K562 (cell line): ENCODE results near the gene BCL11A. TPM values are rescaled to one million over a fixed set of nuclear protein-coding genes. Genes with fewer than 3 reads are reported as not detected.

Source experiments
- ATAC-seq: fragments of 200-7000 bp; cut with Tn5 transposase; 3 replicates; pipeline ENCODE4 v1.9.1; 2020; ENCODE audit warnings: moderate library complexity
- BruUV-seq: library from RNA; stranded (reverse); fragments of 400-500 nt; replicated peaks from 2 replicates; lab custom pipeline; 2021; lab: Mats Ljungman, UMichigan
- CTCF ChIA-PET: fragments of 300-600 bp; formaldehyde crosslinking; extraction: SDS; loops from one replicate; lab custom pipeline; 2021; ENCODE audit warnings: low intra/inter-chr PET ratio; lab: Yijun Ruan, JAX
- POLR2A ChIA-PET: fragments of 300-600, 350-650 bp; sonication (Branson Sonifier 250); formaldehyde crosslinking; extraction: SDS; loops from one replicate; lab custom pipeline; 2021; ENCODE audit warnings: antibody characterized with exemption, inconsistent platforms; lab: Yijun Ruan, JAX
- DNase-seq, 4 experiments: peaks; one replicate each; pipeline versions ENCODE4 v3.0.0 to v3.0.0-alpha.2; 2011 to 2018; ENCODE audit warnings: low spot score in 3 of 4, mixed read lengths in 3 of 4; ENCODE audit errors: extremely low read depth in 1 of 4
- FAIRE-seq: peaks from 2 replicates; lab custom pipeline; 2011; peaks lifted over from hg19 to GRCh38; lab: Jason Lieb, UNC
- H2AFZ ChIP-seq: 2 replicates; pipeline ENCODE4 v1.6.0; 2011; ENCODE audit warnings: low read depth, low read length, control low read depth, inconsistent platforms
- H3K27ac ChIP-seq: fragments of 200-600 bp; 3 replicates; pipeline ENCODE4 v1.8.0; 2011; ENCODE audit warnings: low read depth, mild to moderate bottlenecking, control low read depth, inconsistent platforms, low read length, moderate library complexity, mixed read lengths; ENCODE audit errors: extremely low read depth
- H3K27me3 ChIP-seq, 2 experiments: fragments of 300-600 bp in 1 of 2; 2 replicates in 1 of 2; 3 replicates in 1 of 2; pipeline versions ENCODE4 v1.6.0 to v1.8.0; 2011; ENCODE audit warnings: inconsistent platforms in 2 of 2, low read length in 2 of 2, mild to moderate bottlenecking in 1 of 2, mixed read lengths in 1 of 2, moderate library complexity in 1 of 2; ENCODE audit not compliant: control insufficient read depth in 2 of 2, insufficient read depth in 2 of 2
- H3K36me3 ChIP-seq: fragments of 300-600 bp; 3 replicates; pipeline ENCODE4 v1.8.0; 2011; ENCODE audit warnings: mild to moderate bottlenecking, low read length, inconsistent platforms; ENCODE audit not compliant: control insufficient read depth, insufficient read depth
- H3K4me1 ChIP-seq, 2 experiments: fragments of 200-600 bp in 1 of 2; replicated peaks in 1 of 2; 2 replicates in 1 of 2; 3 replicates in 1 of 2; pipeline versions ENCODE4 v1.5.1 to v1.8.0; 2011; ENCODE audit warnings: inconsistent platforms in 2 of 2, low read length in 2 of 2, mild to moderate bottlenecking in 1 of 2, mixed read lengths in 1 of 2, moderate library complexity in 1 of 2; ENCODE audit not compliant: control insufficient read depth in 2 of 2, insufficient read depth in 2 of 2
- H3K4me2 ChIP-seq: 2 replicates; pipeline ENCODE4 v1.6.1; 2011; ENCODE audit warnings: low read length, control low read depth, inconsistent platforms, mixed read lengths; ENCODE audit not compliant: insufficient read depth
- H3K4me3 ChIP-seq: fragments of 200-600 bp; sonication (generic), shearing (Covaris generic); 2 replicates; pipeline ENCODE4 v1.5.1; 2016; ENCODE audit warnings: control low read depth, inconsistent platforms
- H3K79me2 ChIP-seq: fragments of 200-600 bp; 3 replicates; pipeline ENCODE4 v1.8.0; 2011; ENCODE audit warnings: low read length, inconsistent platforms; ENCODE audit not compliant: control insufficient read depth, insufficient read depth
- H3K9ac ChIP-seq, 2 experiments: 2 replicates each; pipeline versions ENCODE4 v1.6.0 to v1.6.1; 2011; ENCODE audit warnings: low read depth in 2 of 2, low read length in 2 of 2, control low read depth in 1 of 2, inconsistent platforms in 1 of 2, mild to moderate bottlenecking in 1 of 2, mixed read lengths in 1 of 2; ENCODE audit not compliant: insufficient read depth in 1 of 2
- H3K9me1 ChIP-seq: one replicate; pipeline ENCODE4 v1.6.0; 2011; ENCODE audit warnings: inconsistent platforms, mild to moderate bottlenecking, low read length, moderate library complexity; ENCODE audit not compliant: control insufficient read depth, insufficient read depth
- H3K9me3 ChIP-seq: replicated peaks from 2 replicates; pipeline ENCODE4 v1.5.1; 2011; ENCODE audit warnings: low read depth, low read length, inconsistent platforms; ENCODE audit not compliant: control insufficient read depth, insufficient read depth
- H4K20me1 ChIP-seq: replicated peaks from 2 replicates; pipeline ENCODE4 v1.6.1; 2011; ENCODE audit warnings: low read length, inconsistent platforms, mixed read lengths; ENCODE audit not compliant: control insufficient read depth, insufficient read depth
- WGBS: fragments of 100-300 bp; shearing (Covaris generic); methylation state at CpG from one replicate; pipeline ENCODE4 v1.1.6; 2016; ENCODE audit warnings: low coverage, mixed read lengths; ENCODE audit not compliant: insufficient coverage; ENCODE audit errors: missing lambda C conversion rate; 5-methylcytosine and 5-hydroxymethylcytosine counted together
- in situ Hi-C: fragments of 300-500 bp; cut with MboI; formaldehyde crosslinking; loops from 4 replicates; pipeline ENCODE4 v1.15.0; 2018; ENCODE audit warnings: inconsistent platforms, mixed read lengths
- intact Hi-C: fragments of 100-400 bp; cut with micrococcal nuclease; formaldehyde crosslinking; loops from 2 replicates; pipeline ENCODE4 v1.14.2; 2022
- polyA plus RNA-seq, 8 experiments: library from polyadenylated mRNA; depleted of rRNA in 4 of 8; stranded (reverse) in 5 of 8; unstranded in 3 of 8; fragments of >200 nt; fragmentation: Nextera tagmentation in 2 of 8; fragmentation: Illumina TruSeq in 1 of 8; extraction: Ambion mirVana in 2 of 8; extraction: Trizol in 1 of 8; gene quantifications; 2 replicates each; pipeline versions ENCODE4 v1.2.1 to v1.2.3, GENCODE V29; 2011 to 2014; ENCODE audit warnings: inconsistent platforms in 1 of 8, missing spikeins in 1 of 8
- total RNA-seq, 7 experiments: library from RNA; depleted of rRNA in 6 of 7; stranded (reverse); fragments of >200 nt in 6 of 7; fragmentation: Illumina TruSeq in 2 of 7; extraction: Trizol in 2 of 7; gene quantifications; 2 replicates each; pipeline versions ENCODE4 v1.2.1 to v1.2.3, GENCODE V29; 2011 to 2021; ENCODE audit warnings: low replicate concordance in 1 of 7
- TF ChIP-seq, protein P1 (sequence below): fragments of 250-450 bp; sonication (Bioruptor Pico); IDR thresholded peaks from 2 replicates; pipeline ENCODE4 v1.5.1; 2021; ENCODE audit warnings: mild to moderate bottlenecking
- TF ChIP-seq, protein P2 (sequence below), 2 experiments: fragments of 450-650 bp; conservative IDR thresholded peaks; 2 replicates each; pipeline ENCODE4 v1.6.1; 2017; ENCODE audit warnings: mild to moderate bottlenecking in 2 of 2, moderate library complexity in 2 of 2

Gene BCL11A
- total and polyA plus RNA-seq, 9 of the 15 experiments (the other 6 are each of a cell fraction or from before 2014, with no cell fraction given): 0.13 TPM; not detected in 8

DNA sequence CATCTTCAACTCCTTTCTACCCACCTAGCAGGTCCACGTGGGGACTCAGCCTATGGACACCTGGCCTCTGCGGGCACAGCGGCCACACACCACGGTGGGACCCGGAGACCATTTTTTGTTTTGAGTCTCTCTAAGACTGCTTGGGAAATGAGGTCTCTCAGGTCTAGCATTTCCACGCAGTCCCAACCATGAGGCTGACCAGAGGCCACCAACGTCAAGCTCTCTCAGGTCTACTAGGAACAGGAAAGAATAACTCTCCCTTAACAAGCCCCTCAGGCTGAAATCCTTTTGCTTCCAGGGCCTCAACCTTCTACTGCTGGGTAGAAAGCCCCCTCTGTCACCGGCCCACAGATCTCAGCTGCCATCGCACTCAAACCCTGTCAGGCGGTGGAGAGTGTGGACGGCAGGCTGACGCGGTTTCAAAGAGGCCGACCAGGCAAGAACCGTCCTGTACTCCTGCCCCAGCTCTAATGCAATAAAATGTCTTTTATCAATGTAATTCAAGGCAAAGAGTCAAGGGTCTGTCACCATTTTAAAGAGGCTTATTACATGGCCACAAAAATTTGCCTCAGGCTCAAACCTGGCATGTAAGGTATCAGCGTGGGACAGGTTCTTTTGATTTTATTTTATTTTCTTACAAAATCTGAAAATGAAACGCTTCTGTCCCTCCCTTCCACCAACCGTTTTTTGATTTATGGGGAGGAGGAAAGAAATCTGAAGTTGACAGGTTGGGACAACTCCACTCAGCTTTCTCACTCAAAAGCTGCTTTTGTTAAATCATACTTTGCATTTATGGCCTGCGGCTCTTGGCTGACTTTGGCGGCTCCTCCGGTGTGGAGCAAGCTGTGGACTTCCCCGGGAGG, 74.0 kb downstream of the BCL11A start (continued):
- TF ChIP-seq, protein P1, sequence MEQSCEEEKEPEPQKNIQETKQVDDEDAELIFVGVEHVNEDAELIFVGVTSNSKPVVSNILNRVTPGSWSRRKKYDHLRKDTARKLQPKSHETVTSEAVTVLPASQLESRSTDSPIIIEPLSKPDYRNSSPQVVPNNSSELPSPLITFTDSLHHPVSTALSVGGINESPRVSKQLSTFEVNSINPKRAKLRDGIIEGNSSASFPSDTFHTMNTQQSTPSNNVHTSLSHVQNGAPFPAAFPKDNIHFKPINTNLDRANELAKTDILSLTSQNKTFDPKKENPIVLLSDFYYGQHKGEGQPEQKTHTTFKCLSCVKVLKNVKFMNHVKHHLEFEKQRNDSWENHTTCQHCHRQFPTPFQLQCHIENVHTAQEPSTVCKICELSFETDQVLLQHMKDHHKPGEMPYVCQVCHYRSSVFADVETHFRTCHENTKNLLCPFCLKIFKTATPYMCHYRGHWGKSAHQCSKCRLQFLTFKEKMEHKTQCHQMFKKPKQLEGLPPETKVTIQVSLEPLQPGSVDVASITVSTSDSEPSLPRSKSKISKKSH (CRISPR knock-in tag): no peak

DNA sequence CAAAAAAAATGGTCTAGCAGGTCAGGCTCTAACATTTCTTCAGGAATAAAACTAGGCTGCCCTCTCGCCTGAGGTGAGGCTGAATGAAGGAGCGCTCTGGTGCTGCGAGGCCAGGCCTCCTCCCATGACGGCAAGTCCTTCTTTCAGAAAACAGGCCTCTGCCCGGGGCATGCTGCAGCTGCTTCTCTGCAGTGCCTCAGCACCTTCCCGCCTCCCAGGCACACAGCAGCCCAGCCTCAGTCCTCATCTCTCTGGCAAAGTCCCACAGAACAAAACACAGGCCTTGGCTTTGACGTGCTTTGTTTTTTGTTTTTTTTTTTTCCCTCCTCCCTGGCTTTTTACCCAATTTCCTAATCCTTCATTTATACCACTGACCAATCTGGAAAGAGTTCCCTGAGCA, 74.8 kb downstream of the BCL11A start:
- in situ Hi-C loops (no loop called here), intact Hi-C loops (no loop called here)
- no peak for FAIRE-seq
- H3K4me3 ChIP-seq: no peak overlapping the region
- ATAC-seq: no peak
- H4K20me1 ChIP-seq: 0 out of 2 replicates have a peak, but pooled peaks cover 3% of the 10 kb centered on the region
- no peaks in the 10 kb centered on the region for H3K9me3 ChIP-seq
- no peak overlapping the region for H3K4me2 ChIP-seq
- DNase-seq: no peak
- WGBS: 0% methylated on average over 5 of the region's 7 CpGs
- ChIA-PET POLR2A (no interaction called here), CTCF (no interaction called here)
- peaks cover 4 to 28% of the 10 kb centered on the region in 2 experiments; a peak in 3 of 5 replicates for H3K27me3 ChIP-seq
- H3K27ac ChIP-seq: no peak overlapping the region
- no peaks in the 10 kb centered on the region for H3K79me2 ChIP-seq
- no peak overlapping the region for H3K9ac ChIP-seq
- no peaks in the 10 kb centered on the region for H3K4me1 ChIP-seq
- BruUV-seq: no TSS peak
- H2AFZ ChIP-seq: no peak overlapping the region
- no peaks in the 10 kb centered on the region for H3K36me3 ChIP-seq
- no peaks in the 10 kb centered on the region for H3K9me1 ChIP-seq
- TF ChIP-seq, protein P2, sequence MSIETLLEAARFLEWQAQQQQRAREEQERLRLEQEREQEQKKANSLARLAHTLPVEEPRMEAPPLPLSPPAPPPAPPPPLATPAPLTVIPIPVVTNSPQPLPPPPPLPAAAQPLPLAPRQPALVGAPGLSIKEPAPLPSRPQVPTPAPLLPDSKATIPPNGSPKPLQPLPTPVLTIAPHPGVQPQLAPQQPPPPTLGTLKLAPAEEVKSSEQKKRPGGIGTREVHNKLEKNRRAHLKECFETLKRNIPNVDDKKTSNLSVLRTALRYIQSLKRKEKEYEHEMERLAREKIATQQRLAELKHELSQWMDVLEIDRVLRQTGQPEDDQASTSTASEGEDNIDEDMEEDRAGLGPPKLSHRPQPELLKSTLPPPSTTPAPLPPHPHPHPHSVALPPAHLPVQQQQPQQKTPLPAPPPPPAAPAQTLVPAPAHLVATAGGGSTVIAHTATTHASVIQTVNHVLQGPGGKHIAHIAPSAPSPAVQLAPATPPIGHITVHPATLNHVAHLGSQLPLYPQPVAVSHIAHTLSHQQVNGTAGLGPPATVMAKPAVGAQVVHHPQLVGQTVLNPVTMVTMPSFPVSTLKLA (conservative IDR thresholded peaks at IDR 0.05): no peak
- TF ChIP-seq, all 486 proteins: peak for 0
